ENCODE results near the gene GPR45.

GRCh38 chr2:105271393-105272045, 30.0 kb downstream of the GPR45 start:
- TF ChIP-seq, protein P1, sequence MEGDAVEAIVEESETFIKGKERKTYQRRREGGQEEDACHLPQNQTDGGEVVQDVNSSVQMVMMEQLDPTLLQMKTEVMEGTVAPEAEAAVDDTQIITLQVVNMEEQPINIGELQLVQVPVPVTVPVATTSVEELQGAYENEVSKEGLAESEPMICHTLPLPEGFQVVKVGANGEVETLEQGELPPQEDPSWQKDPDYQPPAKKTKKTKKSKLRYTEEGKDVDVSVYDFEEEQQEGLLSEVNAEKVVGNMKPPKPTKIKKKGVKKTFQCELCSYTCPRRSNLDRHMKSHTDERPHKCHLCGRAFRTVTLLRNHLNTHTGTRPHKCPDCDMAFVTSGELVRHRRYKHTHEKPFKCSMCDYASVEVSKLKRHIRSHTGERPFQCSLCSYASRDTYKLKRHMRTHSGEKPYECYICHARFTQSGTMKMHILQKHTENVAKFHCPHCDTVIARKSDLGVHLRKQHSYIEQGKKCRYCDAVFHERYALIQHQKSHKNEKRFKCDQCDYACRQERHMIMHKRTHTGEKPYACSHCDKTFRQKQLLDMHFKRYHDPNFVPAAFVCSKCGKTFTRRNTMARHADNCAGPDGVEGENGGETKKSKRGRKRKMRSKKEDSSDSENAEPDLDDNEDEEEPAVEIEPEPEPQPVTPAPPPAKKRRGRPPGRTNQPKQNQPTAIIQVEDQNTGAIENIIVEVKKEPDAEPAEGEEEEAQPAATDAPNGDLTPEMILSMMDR (IDR thresholded peaks at IDR 0.05): no peak
- TF ChIP-seq POLR2A (IDR thresholded peaks at IDR 0.05): no peak

Measured in body of pancreas (tissue), 4 donors.